ENCODE data around the gene DPM2. TPM values are rescaled to one million over a fixed set of nuclear protein-coding genes. Genes with fewer than 3 reads are reported as not detected.
A peak's percentile ranks its signal among the peaks of the same experiment; 100 is the strongest.

DPM2 gene
- total RNA-seq, 1 donor from 2014 or later = 9.1 TPM

DNA sequence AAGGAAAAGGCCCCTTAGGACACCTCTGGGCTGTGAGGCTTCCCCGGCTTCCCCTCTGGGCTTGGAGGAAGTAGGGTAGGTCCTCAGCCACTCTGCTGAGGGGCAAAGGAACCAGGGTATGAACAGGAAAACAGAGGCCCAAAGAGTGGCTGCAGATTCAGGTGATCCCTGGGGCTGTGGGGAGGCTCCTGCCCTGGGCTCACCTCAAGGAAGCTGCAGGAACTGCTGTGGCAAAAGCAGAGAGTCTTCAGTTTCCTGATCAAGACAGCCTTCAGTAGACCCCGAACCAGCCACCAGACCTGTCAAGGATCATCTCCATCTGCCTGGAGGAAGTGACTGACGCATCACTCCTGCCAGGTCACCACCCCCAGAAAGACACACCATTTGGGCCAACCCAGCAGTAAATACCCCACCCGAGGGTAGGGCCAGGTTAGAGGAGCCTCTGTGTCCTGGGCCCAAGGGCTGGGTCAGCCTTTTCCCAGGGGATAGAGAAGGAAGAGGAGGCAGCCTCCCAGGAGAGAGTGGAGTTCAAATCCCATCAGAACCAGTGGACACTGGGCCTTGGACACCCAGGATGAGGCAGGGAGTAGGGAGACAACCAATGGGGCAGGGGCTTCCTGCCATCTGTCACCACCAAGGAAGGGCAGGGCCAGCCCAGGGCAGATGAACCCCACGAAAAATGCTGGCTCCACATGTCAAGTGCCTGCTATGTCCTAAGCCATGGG is 32.5 kb downstream of the DPM2 start:
- Mint-ChIP-seq H3K36me3 (no peaks in the 10 kb centered on the region), H3K4me3 (peak overlapping the region; percentile 13), H3K4me1 (peaks cover 39% of the 10 kb centered on the region), H3K9me3 (no peaks in the 10 kb centered on the region), H3K27ac (peak overlapping the region; percentile 22), H3K27me3 (ENCODE audit: insufficient read depth, low read depth) (peaks cover 7% of the 10 kb centered on the region)
- Histone ChIP-seq H3K36me3 (no peaks in the 10 kb centered on the region), H3F3A (ENCODE audit: low read depth) (peaks cover 7% of the 10 kb centered on the region), H3K27me3 (no peaks in the 10 kb centered on the region), H3K9me3 (ENCODE audit: low read depth) (no peaks in the 10 kb centered on the region), H3K79me2 (ENCODE audit: low read depth) (no peaks in the 10 kb centered on the region), H4K20me1 (ENCODE audit: low read depth) (no peaks in the 10 kb centered on the region), H3K4me1 (peaks cover 12% of the 10 kb centered on the region), H3K27ac (no peak overlapping the region), H3K4me3 (no peak overlapping the region), H2AFZ (replicated peaks) (no peak overlapping the region), H3K4me2 (no peak overlapping the region), H3K9ac (no peak overlapping the region)
- DNase-seq (ENCODE audit: low spot score) = no peak
- TF ChIP-seq, protein P1, sequence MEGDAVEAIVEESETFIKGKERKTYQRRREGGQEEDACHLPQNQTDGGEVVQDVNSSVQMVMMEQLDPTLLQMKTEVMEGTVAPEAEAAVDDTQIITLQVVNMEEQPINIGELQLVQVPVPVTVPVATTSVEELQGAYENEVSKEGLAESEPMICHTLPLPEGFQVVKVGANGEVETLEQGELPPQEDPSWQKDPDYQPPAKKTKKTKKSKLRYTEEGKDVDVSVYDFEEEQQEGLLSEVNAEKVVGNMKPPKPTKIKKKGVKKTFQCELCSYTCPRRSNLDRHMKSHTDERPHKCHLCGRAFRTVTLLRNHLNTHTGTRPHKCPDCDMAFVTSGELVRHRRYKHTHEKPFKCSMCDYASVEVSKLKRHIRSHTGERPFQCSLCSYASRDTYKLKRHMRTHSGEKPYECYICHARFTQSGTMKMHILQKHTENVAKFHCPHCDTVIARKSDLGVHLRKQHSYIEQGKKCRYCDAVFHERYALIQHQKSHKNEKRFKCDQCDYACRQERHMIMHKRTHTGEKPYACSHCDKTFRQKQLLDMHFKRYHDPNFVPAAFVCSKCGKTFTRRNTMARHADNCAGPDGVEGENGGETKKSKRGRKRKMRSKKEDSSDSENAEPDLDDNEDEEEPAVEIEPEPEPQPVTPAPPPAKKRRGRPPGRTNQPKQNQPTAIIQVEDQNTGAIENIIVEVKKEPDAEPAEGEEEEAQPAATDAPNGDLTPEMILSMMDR (IDR thresholded peaks at IDR 0.05) = no peak
- TF ChIP-seq EZH2 (IDR thresholded peaks at IDR 0.05) (no peak), EZH2phosphoT487 (IDR thresholded peaks at IDR 0.05) (no peak)

DNA sequence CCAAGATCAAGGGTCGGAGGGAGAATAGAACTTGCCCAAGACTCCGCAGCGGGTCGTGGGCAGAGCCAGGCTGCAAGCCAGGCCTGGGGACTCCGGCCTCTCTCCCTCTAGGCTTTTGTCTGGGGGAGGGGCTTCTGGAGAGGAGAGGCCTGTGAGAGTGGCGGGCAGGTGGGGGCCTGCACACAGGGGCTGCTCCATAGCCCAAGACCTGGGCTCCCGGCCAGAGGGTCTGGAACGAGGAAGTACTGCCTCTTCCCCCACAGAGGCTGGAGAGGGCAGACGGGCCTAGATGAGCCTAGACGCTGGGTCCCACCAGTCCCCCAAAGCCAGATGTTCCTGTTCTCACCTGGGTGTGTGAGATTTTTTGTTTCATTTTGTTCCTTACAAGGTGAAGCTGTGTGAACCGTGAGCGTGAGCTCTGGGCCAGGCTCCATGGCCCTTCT is 33.1 kb downstream of the DPM2 start:
- Histone ChIP-seq H3K36me3 (no peaks in the 10 kb centered on the region), H3K4me3 (no peak overlapping the region), H3K27me3 (no peaks in the 10 kb centered on the region), H2AFZ (replicated peaks) (no peak overlapping the region), H4K20me1 (ENCODE audit: low read depth) (no peaks in the 10 kb centered on the region), H3K4me1 (peaks cover 12% of the 10 kb centered on the region), H3K27ac (no peak overlapping the region), H3K79me2 (ENCODE audit: low read depth) (no peaks in the 10 kb centered on the region), H3K9ac (no peak overlapping the region), H3K9me3 (ENCODE audit: low read depth) (no peaks in the 10 kb centered on the region), H3F3A (ENCODE audit: low read depth) (peaks cover 7% of the 10 kb centered on the region), H3K4me2 (no peak overlapping the region)
- H3K4me1 Mint-ChIP-seq = peaks cover 43% of the 10 kb centered on the region
- peaks cover 6% of the 10 kb centered on the region for H3K27me3 Mint-ChIP-seq (ENCODE audit: insufficient read depth, low read depth)
- no peak for TF ChIP-seq EZH2 (IDR thresholded peaks at IDR 0.05)
- TF ChIP-seq, protein P1 (IDR thresholded peaks at IDR 0.05) = no peak
- TF ChIP-seq EZH2phosphoT487 (IDR thresholded peaks at IDR 0.05) = no peak
- H3K9me3 Mint-ChIP-seq = no peaks in the 10 kb centered on the region
- no peaks in the 10 kb centered on the region for H3K36me3 Mint-ChIP-seq
- peak overlapping the region; percentile 52 for H3K4me3 Mint-ChIP-seq
- peak overlapping the region; percentile 70 for H3K27ac Mint-ChIP-seq
- no peak for DNase-seq (ENCODE audit: low spot score)

DNA sequence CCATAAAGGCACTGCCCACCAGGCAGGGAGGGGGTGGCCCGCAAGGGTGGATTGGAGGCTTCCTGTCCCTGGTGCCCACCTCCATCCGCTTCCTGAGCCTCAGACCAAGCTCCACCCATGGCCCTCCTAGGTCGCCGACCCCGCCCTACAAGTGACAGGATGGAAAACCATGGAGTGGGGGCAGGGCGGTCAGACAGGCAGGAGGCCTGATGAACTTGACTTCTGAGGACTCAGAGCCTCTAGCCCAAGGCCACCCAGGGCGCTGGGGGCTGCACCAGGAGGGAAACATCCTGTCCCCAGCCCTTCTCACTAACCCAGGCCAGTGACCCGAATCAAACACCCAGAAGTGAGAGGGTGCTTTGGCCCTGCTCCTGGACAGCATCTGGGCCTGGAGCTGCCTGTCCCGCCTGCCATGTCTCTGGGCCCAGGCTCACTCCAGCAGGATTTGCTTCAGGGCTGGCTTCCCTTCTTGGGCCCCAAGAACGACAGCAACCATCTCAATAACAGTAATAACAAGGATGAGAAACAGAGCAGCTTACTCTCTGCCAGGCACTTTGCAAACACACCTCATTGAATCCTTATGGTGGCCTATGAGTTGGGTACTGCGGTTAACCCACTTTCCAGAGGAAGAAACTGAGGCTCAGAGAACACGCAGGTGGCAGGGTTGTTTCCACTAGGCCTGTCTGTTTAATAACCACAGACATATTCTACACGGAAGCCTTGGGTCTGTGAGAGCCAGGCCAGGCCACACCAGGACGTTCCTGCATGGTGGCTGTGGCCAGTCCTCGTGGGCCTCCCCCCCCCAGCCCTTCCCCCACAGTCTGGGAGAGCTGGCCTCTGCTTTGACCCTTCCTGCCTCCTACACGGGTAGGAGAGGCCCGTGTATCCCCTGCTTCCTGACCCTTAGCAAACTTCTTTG is 33.8 kb downstream of the DPM2 start:
- peaks cover 6% of the 10 kb centered on the region for H3K27me3 Mint-ChIP-seq (ENCODE audit: insufficient read depth, low read depth)
- H3K27ac Mint-ChIP-seq = peak overlapping the region; percentile 70
- Histone ChIP-seq H4K20me1 (ENCODE audit: low read depth) (no peaks in the 10 kb centered on the region), H3K27ac (no peak overlapping the region), H3K36me3 (no peaks in the 10 kb centered on the region), H3K79me2 (ENCODE audit: low read depth) (peaks cover 3% of the 10 kb centered on the region), H3K9me3 (ENCODE audit: low read depth) (no peaks in the 10 kb centered on the region), H3K4me1 (peaks cover 12% of the 10 kb centered on the region), H3K27me3 (no peaks in the 10 kb centered on the region), H3K4me2 (no peak overlapping the region), H3K4me3 (no peak overlapping the region), H3K9ac (no peak overlapping the region), H2AFZ (replicated peaks) (no peak overlapping the region), H3F3A (ENCODE audit: low read depth) (peaks cover 10% of the 10 kb centered on the region)
- H3K36me3 Mint-ChIP-seq = no peaks in the 10 kb centered on the region
- no peaks in the 10 kb centered on the region for H3K9me3 Mint-ChIP-seq
- TF ChIP-seq EZH2phosphoT487 (IDR thresholded peaks at IDR 0.05) = no peak
- TF ChIP-seq, protein P1 (IDR thresholded peaks at IDR 0.05) = no peak
- TF ChIP-seq EZH2 (IDR thresholded peaks at IDR 0.05) = no peak
- peak overlapping the region; percentile 52 for H3K4me3 Mint-ChIP-seq
- peaks cover 43% of the 10 kb centered on the region for H3K4me1 Mint-ChIP-seq
- DNase-seq (ENCODE audit: low spot score) = no peak
